ENCODE data around the gene CHIT1. TPM values are rescaled to one million over a fixed set of nuclear protein-coding genes. Genes with fewer than 3 reads are reported as not detected.
A peak's percentile ranks its signal among the peaks of the same experiment; 100 is the strongest.

Gene CHIT1
- total and polyA plus RNA-seq, 2 of the 13 experiments (the other 11 are each of a cell fraction or from before 2014, with no cell fraction given): not detected

- TF ChIP-seq ZBTB26 (CRISPR knock-in tag; IDR thresholded peaks at IDR 0.05; ENCODE audit: borderline replicate concordance): no peak
- no peak for TF ChIP-seq PAWR (CRISPR knock-in tag; IDR thresholded peaks at IDR 0.05; ENCODE audit: borderline replicate concordance)
- no peak for TF ChIP-seq ZNF280B (CRISPR knock-in tag; IDR thresholded peaks at IDR 0.05; ENCODE audit: borderline replicate concordance)
- TF ChIP-seq ZNF589 (CRISPR knock-in tag; conservative IDR thresholded peaks at IDR 0.05): no peak
Observed at GRCh38 chr1:203175237-203175826, 54.1 kb downstream of the CHIT1 start, which contains the start of gene MYBPH (continued).

GRCh38 chr1:203174324-203174985, 55.0 kb downstream of the CHIT1 start:
- no peak for ATAC-seq
- DNase-seq (ENCODE audit: low spot score): no peak
- no peak for FAIRE-seq
- 62% methylated on average over 4 of the region's 12 CpGs for WGBS (ENCODE audit: low lambda C conversion rate)
- BruUV-seq (replicated peaks): no TSS peak
- H3K9me3 ChIP-seq (ENCODE audit: low read length): no peaks in the 10 kb centered on the region
- peaks cover 20% of the 10 kb centered on the region for H3K4me1 ChIP-seq (ENCODE audit: insufficient read depth, low read length)
- H4K20me1 ChIP-seq (ENCODE audit: insufficient read depth, low read length): 0 out of 2 replicates have a peak, but pooled peaks cover 4% of the 10 kb centered on the region
- no peaks in the 10 kb centered on the region for H3K79me2 ChIP-seq (ENCODE audit: insufficient read depth, low read length)
- TF ChIP-seq ZNF768 (CRISPR knock-in tag; IDR thresholded peaks at IDR 0.05) (peak; percentile 92), ZNF678 (CRISPR knock-in tag; IDR thresholded peaks at IDR 0.05) (no peak)
- ChIA-PET POLR2A (no interaction called here), CTCF (ENCODE audit: low intra/inter-chr PET ratio, low total read pairs) (no interaction called here)
- peaks cover 2 to 6% of the 10 kb centered on the region in 2 experiments; a peak in 3 of 5 replicates for H3K27me3 ChIP-seq (ENCODE audit: control insufficient read depth in 1 of 2, insufficient read depth in 2 of 2, low read length in 2 of 2)
- H3K36me3 ChIP-seq (replicated peaks in 1 of 2; ENCODE audit: control insufficient read depth in 1 of 2, insufficient read depth in 2 of 2, low read length in 2 of 2): no peaks in the 10 kb centered on the region
- H3K4me2 ChIP-seq (ENCODE audit: low read depth, low read length): no peak overlapping the region
- intact Hi-C loops (cut with micrococcal nuclease; ENCODE audit: unreplicated experiment) (no loop called here), in situ Hi-C loops (cut with HindIII; ENCODE audit: extremely low pct_ligation_motif_present, low pct_unique_long_range_greater_than_20kb) (loop anchor here (5.0 kb wide), 1 partner anchor 57 kb away; no protein-coding TSS in a partner anchor)
- no peak overlapping the region for H3K4me3 ChIP-seq (replicated peaks in 1 of 3; ENCODE audit: insufficient read depth in 1 of 3, low read depth in 2 of 3, low read length in 3 of 3)
- no peak overlapping the region for H3K27ac ChIP-seq (ENCODE audit: extremely low read length, insufficient read depth, low read length)
- H3K9ac ChIP-seq (ENCODE audit: insufficient read depth, low read depth, low read length): no peak overlapping the region
- no peak overlapping the region for H2AFZ ChIP-seq (ENCODE audit: low read length)

All from HepG2 (cell line).